GM21619 (cell line): ENCODE data around the gene SURF2.
A peak's percentile ranks its signal among the peaks of the same experiment; 100 is the strongest.

ENCODE experiments used
- ATAC-seq: cut with Tn5 transposase; IDR thresholded peaks from one replicate; pipeline ENCODE4 v1.9.1; 2021; ENCODE audit not compliant: unreplicated experiment

SURF2 gene

DNA sequence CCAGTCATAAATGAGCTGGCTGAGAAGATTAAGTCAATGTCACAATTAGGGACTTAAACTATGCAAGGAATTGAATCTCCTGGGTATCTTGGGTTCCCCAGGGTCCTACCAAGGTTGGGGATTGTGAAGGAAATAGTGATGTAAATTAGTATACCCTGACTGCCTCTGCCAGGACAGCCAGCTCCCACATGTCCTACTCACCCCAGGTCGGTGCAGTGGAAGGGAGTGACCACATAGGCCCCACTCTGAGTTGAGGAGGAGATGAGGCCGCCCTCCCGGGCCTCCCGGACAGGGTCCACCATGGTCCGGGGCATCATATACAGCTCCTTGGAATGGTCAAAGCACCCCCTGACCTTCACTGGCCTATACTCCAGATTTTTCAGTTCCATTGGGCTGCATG lies 2.8 kb upstream of the SURF2 start:
- ATAC-seq, result no peak

DNA sequence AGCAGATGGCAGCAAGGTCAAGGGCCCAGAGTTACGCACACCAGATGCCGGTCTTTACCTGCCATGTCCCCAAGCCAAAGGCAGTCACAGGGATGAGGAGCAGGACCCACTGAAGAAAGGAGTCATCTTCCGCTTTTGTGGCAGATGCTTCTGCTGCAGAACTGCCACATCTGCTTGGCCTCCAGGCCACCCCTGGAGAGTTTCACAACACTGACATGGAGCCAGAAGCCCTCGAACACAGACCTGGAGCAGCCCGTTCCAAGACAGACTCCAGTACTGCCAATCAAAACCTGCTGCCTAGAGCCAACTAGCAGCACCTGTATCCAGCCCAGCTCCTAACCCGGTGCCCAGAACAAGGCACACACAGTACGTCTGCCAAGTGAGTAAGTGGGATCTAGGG lies 1.6 kb upstream of the SURF2 start:
- no peak for ATAC-seq

DNA sequence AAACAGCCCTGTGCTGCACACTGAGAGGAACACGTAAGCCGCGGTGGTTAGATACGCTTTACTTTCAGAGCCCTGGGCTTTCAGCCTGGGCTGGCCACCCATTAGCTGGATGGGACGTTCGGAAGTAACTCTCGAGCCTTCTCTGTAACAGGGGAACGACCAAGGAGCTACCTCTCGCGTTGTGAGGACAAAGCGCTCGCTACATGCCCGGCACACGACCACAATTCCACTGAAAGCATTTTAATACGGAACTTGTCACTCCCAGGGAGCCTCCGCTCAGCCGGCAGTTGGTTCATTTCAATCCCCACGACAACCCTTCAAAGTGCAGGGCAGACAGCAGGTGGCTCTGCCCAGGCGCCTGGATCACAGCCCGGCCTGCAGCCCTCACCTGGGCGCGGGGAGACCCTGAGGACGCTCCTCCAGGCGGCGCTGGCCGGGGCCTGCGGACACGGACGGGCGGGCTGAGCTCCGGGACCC lies 431 bp upstream of the SURF2 start:
- peak; percentile 21 for ATAC-seq

DNA sequence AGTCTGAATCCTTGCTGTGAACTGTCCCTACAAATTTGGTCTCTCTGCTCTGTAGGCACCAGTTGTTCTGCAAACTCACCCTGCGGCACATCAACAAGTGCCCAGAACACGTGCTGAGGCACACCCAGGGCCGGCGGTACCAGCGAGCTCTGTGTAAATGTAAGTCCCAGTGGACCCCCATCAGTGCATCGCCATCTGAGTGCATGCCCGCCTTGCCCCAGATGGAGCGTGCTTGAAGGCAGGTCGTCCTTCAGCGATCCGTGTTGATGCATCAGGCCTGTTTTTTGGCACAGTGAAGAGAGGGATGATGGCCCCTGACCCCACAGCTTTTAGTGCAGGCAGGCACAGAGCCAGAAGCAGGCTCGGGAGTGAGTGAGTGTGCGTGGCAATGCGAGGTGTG lies 1.3 kb downstream of the SURF2 start:
- ATAC-seq, result no peak

DNA sequence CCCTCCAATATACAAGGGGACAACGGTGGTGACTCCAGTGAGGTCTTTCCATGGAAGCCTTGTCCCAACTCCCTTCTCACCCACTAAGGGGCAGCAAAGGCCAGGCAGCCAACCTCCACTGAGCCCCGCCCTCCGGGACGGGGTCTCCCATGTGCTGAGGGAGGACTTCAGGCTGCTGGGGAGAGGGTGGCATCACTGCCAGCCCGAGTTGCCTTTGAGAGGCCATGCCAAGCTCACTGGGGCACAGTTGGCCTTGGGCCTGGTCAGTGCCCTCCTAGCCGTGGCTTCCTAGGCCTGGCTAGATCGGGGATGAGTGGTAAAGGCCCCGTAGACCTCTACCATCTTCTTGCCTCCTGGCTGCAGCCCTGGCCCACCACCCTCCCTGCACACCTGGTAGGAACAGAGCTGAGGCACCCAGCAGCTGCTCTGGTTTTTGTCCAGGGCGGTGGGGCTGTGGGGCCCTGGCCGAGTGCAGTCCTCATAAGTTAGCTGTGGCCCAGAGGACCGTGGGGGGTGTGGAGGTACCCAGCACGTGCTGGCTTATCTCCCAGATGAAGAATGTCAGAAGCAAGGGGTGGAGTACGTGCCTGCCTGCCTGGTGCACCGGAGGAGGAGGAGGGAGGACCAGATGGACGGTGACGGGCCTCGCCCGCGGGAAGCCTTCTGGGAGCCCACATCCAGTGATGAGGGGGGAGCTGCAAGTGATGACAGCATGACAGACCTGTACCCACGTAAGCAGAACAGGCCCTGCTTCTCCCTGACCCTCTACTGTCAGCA lies 3.2 kb downstream of the SURF2 start:
- ATAC-seq, result no peak

DNA sequence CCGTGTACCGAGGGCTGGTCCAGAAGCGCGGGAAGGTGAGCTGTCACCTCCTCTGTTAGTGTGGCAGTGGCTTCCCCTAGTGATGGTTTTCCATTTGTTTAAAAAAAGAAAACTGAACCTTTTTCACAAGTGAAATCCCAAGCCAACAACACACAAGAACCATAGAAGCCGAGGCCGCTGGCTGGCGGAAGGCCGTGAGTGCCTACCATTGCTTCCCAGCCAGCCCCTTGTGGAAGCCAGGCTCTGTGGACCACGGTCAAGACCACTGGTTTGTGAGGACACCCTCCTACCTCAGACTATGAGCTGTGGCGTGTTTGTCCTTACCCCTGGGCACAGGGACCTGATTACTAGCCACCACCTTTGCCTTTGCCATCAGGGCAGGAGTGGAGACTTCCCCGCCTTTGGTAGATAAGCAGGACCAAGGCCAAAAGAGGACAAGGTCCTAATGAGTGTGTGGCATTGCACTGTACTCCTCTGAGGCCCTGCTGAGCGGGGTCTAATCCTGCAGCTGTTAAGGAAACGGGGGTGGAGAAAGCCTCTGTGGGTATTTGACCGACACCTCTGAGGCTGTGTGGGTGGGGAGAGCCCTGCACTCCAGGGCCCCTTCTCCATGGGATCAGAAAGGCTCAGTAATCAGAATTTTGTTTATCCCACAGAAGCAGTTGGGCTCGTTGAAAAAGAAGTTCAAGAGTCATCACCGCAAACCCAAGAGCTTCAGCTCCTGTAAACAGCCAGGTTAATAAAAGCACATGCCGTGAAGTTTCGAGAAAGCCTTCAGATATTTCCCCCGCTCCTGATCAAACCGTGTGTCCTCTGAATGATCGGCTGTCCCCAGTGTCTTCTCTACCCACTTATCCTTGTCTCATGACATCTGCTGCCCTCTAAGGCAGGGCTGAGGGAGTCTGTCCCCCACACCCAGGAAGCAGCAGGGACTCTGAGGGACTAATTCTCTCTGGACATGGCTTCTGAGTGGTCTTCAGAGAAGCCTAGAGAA lies 4.3 kb downstream of the SURF2 start:
- no peak for ATAC-seq

DNA sequence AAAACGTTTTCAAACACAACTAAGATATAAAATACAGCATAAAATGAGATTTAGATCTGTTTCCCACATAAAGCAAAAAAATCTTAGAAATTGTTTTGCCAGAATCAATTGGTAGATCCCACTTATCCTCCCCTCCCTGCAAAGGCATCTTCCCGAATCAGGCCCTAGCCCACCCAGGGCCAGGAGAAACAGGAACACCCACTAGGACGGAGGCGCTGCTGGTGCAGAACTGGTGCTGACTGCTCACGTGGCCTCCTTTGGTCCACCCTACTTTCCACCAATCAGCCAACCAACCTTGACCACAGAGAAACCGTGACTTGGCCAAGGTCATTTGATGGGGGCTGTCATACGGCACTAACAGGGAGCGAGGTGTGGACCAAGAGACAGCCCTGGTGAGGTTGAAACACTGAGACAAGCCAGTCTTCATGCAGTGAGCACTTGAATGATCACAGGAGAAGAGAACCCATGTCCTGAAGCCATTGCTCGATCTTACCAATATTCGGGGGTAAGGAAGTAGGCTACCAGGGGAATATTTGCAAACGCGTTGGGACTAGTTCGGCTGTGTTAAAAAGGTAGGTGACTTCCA lies 5.2 kb downstream of the SURF2 start:
- ATAC-seq, result no peak

DNA sequence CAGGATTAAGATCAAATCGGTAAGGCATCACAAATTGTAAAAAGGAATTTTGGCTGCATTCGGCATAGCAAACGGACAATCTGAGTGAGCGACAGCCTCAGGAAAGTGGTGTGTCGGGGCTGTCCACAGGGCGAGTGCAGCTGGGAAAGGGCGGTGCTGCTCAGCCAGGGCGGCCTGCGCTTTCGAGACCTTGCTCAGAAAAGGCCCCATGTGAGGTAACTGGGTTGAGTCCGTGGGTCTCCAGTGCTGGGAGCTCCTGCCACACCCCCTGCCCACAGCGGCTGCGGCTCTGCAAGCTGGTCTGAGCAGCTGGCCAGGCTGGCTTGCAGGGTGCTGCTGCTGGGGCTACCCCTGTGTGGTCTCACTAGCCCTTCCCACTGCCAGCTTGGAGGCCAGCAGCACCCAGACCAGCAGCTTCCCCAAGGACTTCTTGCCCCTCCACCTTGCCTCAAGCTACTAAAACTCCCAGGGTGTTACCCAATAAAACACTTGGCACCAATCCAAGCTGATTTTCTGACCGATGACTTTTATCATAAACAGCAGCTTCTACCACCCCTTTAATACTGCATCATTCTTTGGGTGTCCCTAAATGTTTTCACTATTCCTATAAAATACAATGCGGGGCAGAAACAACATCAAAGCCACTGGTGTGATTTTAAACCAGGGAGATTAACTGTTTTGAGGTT lies 6.2 kb downstream of the SURF2 start:
- ATAC-seq, result no peak

DNA sequence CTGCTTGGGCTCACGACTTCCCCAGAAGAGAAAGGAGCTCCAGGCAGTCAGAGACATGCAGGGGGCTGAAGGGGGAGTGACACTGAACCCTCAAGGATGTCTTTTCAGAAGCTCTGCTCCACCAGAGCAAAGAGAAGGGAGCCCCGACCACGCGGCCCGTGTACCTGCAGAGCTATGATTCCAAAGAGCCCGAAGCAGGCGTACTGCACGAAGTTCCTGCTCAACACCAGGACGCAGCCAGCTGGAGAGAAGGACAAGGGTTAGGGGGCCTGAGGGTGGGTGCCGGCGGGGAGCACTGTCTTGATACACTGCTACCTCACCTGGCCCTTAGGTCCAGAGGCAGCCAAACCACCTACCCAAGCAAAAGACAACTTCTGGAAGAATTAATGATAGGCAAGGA lies 10.1 kb downstream of the SURF2 start:
- ATAC-seq, result no peak

DNA sequence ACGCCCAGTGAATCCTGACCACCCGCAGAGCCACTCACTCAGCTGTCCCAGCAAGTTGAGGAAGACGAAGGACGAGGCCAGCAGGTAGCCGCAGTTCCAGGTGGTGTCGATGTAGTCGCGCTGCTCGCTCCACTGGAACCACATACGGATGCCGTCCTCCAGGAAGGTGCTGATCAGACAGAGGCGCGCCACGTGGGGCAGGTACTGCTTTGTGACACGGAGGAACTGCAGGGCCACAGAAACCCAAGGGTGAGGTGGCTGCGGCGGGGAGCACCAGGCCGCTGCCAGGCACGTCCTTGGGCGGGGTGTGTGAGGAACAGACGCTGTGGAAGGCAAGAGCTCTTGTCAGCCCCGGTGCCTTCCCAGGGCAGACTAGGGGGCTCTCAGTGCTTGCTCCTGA lies 10.9 kb downstream of the SURF2 start:
- no peak for ATAC-seq

DNA sequence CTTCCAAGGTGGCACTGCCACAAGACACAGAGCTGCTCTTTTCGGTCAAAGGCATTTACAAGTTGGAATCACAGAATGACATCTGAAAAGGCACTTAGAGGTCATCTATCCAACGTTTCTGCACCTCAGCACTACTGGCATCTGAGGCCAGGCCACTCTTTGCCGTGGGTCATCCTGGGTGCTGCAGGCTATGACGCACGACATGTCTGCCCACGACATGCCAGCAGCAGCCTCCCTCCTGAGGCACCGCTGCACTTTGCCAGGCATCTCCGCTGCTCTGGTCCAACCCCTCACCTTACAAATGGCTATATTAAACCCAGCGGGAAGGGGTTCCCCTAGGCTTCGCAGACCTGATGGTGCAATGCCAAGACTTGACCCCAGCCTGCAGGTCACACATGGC lies 11.4 kb downstream of the SURF2 start:
- no peak for ATAC-seq

DNA sequence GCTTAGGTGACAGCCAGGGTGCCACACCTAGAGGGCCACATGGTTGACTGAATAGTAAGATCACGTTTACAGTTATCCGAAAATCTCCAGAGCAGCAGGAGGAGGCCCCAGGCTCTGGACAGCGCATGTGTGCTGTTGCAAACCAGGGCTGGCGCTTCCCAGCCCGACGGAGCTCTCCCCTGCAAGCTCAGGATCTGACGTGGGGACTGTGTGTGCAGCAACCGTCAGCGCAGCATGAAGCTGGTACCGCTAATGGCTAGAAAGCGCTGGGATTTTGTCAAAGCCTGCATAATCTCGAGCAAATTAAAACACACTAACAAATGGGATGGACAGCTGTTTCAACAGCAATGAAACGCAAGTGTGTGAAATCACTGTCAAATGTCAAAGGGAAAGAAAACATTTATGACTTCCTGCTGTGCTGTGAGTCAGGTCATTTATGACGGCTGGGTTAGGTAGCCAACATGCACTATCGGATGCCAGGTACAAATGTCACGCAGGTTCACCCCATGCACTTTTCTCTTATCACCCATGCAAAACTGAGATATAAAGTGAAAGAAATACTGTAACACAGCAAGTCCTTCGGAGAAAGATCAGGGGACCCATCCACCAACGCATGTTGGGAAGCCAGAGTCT lies 12.0 kb downstream of the SURF2 start:
- no peak for ATAC-seq

DNA sequence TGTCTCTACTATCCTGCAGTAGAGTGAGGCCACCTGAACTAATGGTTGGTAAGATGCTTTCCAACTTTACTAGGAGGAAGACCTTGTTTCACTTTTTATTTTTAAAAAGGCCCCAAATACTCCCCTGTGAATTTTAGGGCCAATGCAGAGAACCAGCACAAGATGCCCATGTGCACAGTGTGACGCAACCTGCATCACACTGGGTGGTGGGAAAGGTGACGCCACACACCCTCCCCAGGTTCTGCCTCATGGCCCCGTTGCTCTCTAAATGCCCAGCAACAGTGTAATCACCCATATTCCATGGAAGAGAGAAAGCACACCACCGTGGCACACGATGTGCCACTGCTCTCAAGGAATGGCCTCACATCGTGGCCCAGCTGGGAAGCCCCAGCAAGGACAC lies 13.1 kb downstream of the SURF2 start:
- ATAC-seq, result no peak

DNA sequence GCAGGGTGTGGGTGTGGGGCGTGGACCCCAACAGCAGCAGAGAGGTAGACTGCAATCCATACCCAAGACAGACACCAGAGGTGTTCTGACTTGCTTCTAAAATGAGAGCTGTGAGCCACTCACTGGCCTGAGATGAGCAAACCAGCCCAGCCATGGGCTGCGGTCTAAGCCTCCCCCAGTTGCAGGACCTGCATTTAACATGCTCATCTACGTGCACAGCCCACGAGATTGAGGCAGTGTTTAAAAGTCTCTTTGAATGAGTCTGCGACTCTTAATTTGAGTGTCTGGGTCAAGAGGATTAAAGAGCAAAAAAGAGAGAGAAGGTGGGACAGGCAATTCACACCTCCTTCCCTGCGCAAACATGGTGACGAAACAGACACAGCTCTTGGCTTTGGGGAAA lies 13.6 kb downstream of the SURF2 start:
- no peak for ATAC-seq

DNA sequence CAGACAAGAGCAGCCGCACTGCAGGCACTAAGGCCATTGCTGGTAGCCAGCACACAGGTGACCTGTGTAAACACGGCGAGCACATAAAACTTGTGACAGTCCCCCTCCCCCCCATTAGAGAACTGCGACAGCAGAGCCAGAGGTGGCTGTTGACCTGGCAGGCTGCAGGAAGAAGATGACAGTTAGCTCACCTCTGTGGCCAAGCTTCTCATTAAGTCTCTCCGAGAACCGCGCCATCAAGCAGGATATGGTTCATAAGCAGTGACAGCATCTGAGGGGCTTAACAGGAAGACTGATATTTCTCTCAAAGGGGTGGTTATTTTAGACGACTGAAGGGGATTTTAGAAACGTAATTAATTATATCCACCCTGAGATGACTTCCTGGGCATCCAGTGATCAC lies 14.3 kb downstream of the SURF2 start:
- no peak for ATAC-seq

DNA sequence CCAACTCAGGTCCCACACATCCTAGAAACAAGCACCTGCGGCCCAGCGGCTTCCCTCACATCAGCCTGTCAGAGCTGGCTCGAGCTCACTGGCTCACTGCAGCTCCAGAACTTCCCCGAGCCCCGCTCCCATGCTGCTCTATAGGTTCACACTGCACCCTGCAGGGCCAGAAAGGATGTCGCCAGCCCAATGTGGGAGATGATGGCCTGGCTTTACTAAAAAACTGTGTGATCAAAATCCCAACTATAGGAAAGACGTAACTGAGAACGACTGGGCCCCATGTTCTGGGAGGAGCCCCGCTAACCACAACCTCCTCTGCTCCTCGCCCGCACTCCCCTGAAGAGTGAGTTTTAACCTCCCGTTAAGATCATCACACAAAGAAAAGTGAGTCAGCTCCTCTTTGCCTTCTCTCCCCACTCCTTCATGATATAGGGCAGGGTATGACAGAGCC lies 14.9 kb downstream of the SURF2 start:
- ATAC-seq, result no peak

DNA sequence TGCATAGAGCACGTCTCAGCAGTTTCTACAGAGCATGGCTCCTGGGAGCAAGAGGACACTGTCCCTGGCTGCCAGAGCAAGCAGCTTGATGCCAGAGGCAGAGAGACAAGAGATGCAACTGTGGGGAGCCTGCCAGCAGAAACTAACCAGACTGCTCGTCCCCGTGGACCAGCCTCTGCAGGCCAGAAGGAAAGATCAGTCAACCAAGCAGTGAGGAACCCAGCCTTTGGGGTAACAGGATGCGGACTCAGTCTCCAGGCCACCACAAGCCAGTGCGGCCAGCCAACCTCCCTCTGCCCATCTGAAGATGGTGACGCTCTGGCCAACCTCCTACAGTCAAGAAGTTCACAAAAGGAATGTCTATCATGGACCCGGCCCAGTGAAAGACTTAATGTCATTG lies 15.8 kb downstream of the SURF2 start:
- no peak for ATAC-seq

DNA sequence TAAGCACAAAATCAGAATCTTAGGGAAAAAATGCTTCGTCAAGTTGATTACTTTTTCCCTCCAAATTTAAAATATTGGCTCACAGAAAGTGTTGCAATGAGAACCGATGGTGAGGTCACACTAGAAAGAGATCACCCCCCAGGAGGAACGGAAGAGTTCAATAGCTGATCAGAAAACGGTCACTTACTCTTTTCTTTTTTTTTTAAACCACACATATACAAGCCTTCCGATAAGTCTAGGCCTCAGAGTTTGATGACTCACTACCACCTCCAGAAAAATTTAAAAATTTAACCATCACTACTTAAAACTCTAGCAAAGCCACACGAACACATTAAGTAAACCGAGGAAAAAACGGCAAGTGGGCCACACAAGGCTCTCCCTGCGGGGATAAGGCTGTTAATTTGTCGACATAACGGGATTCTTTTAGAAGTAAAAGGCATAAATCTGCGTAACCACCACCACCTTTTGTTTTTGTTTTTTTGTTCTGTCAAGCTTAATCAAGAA lies 18.3 kb downstream of the SURF2 start:
- ATAC-seq, result no peak

DNA sequence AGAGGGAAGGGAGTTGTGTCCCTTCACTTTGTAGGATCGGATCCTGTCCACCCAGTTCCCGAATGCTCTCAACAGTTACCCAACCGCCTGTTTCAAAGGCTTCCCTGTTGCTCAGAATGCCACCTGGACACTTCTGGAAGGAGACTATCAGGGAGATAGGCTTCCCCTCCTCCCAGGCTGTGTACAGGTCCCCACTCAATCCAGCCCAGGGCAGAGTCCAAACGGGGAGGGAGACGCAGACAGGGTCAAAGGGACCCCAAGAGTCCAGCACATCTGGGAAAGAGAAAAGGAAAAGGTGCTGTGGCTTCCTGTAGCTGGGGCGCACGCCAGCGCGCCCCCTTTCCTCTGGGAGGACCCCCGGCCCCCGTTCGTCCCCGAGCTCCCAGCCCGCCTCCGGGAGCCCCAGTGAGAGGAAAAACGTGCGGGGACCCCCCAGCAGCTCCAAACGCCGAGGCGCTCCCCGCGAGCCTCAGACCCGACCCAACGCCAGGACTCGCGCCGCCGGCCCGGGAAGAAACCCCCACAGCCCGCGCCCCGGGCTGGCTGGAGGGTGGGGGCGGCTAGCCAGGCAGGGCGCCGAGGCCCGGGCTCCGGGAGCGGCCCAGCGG lies 18.9 kb downstream of the SURF2 start:
- peak; percentile 17 for ATAC-seq
